SK-N-SH (cell line): ENCODE measurements around the gene GLA. TPM values are rescaled to one million over a fixed set of nuclear protein-coding genes. Genes with fewer than 3 reads are reported as not detected.

Experiments used
- CTCF ChIA-PET: fragments of 300-600, 350-600 bp; formaldehyde crosslinking; extraction: SDS; loops from one replicate; lab custom pipeline; 2021; lab: Yijun Ruan, JAX
- POLR2A ChIA-PET: fragments of 350-600 bp; sonication (Branson Sonifier 250); formaldehyde crosslinking; extraction: SDS; loops from one replicate; lab custom pipeline; 2020; ENCODE audit warnings: antibody characterized with exemption, inconsistent platforms; lab: Yijun Ruan, JAX
- DNase-seq: peaks from one replicate; pipeline ENCODE4 v3.0.0; 2012
- H2AFZ ChIP-seq: fragments of 200-600 bp; sonication (generic); 2 replicates; pipeline ENCODE4 v1.8.1; 2016; ENCODE audit warnings: antibody characterized with exemption, mild to moderate bottlenecking, low read depth
- H3F3A ChIP-seq: fragments of 200-600 bp; sonication (generic); replicated peaks from 2 replicates; pipeline ENCODE3; 2016; ENCODE audit warnings: antibody characterized with exemption, mild to moderate bottlenecking; ENCODE audit not compliant: insufficient read depth
- H3K27ac ChIP-seq, 2 experiments: fragments of 200-500 bp in 1 of 2; fragments of 200-600 bp in 1 of 2; sonication (Bioruptor generic) in 1 of 2; sonication (generic), shearing (Covaris generic) in 1 of 2; 2 replicates each; pipeline versions ENCODE4 v1.5.1 to v1.6.1; 2014 to 2016; ENCODE audit warnings: low read depth in 2 of 2, inconsistent platforms in 1 of 2, low read length in 1 of 2, mild to moderate bottlenecking in 1 of 2, mixed read lengths in 1 of 2
- H3K27me3 ChIP-seq: fragments of 200-600 bp; sonication (generic), shearing (Covaris generic); 2 replicates; pipeline ENCODE4 v1.6.1; 2016; ENCODE audit warnings: mixed run types; ENCODE audit not compliant: insufficient read depth
- H3K36me3 ChIP-seq, 2 experiments: fragments of 200-500 bp in 1 of 2; fragments of 200-600 bp in 1 of 2; sonication (Bioruptor generic) in 1 of 2; sonication (generic) in 1 of 2; replicated peaks in 1 of 2; 2 replicates each; pipeline versions ENCODE3 to v1.5.1; 2014 to 2016; ENCODE audit warnings: low read length in 1 of 2, mild to moderate bottlenecking in 1 of 2; ENCODE audit not compliant: insufficient read depth in 2 of 2, control insufficient read depth in 1 of 2
- H3K4me1 ChIP-seq, 2 experiments: fragments of 200-500 bp in 1 of 2; fragments of 200-600 bp in 1 of 2; sonication (Bioruptor generic) in 1 of 2; sonication (generic), shearing (Covaris generic) in 1 of 2; 2 replicates each; pipeline versions ENCODE4 v1.5.1 to v1.6.1; 2014 to 2016; ENCODE audit warnings: low read depth in 1 of 2, low read length in 1 of 2, mixed run types in 1 of 2; ENCODE audit not compliant: insufficient read depth in 2 of 2, control insufficient read depth in 1 of 2
- H3K4me2 ChIP-seq: fragments of 200-600 bp; sonication (generic), shearing (Covaris generic); 2 replicates; pipeline ENCODE4 v1.6.1; 2017; ENCODE audit warnings: mixed run types
- H3K4me3 ChIP-seq, 2 experiments: fragments of 200-500 bp in 1 of 2; fragments of 200-600 bp in 1 of 2; sonication (Bioruptor generic) in 1 of 2; sonication (generic), shearing (Covaris generic) in 1 of 2; 2 replicates each; pipeline versions ENCODE4 v1.5.1 to v1.8.1; 2014 to 2016; ENCODE audit warnings: low read depth in 2 of 2, inconsistent platforms in 1 of 2, low read length in 1 of 2, mild to moderate bottlenecking in 1 of 2, mixed read lengths in 1 of 2, moderate library complexity in 1 of 2
- H3K79me2 ChIP-seq: fragments of 200-600 bp; sonication (generic); 2 replicates; pipeline ENCODE4 v1.8.1; 2017; ENCODE audit warnings: mild to moderate bottlenecking; ENCODE audit not compliant: insufficient read depth
- H3K9ac ChIP-seq: fragments of 200-600 bp; sonication (generic); 2 replicates; pipeline ENCODE4 v1.6.1; 2017; ENCODE audit warnings: mixed run types
- H3K9me2 ChIP-seq: fragments of 200-600 bp; sonication (generic); 2 replicates; pipeline ENCODE4 v1.6.1; 2017; ENCODE audit warnings: mixed run types
- H3K9me3 ChIP-seq: fragments of 200-600 bp; sonication (generic); 2 replicates; pipeline ENCODE4 v1.6.1; 2017; ENCODE audit warnings: mixed run types, mild to moderate bottlenecking, moderate library complexity
- H4K20me1 ChIP-seq: fragments of 200-600 bp; sonication (generic); 2 replicates; pipeline ENCODE4 v1.6.1; 2017; ENCODE audit warnings: mild to moderate bottlenecking, mixed run types; ENCODE audit not compliant: insufficient read depth
- CHD2 ChIP-seq: fragments of 150-350 bp; IDR thresholded peaks from 2 replicates; pipeline ENCODE4 v1.6.1; 2018; ENCODE audit warnings: low read length; ENCODE audit not compliant: partially characterized antibody
- CTCF ChIP-seq: fragments of 200-600 bp; sonication (generic); IDR thresholded peaks from 2 replicates; pipeline ENCODE4 v1.6.1; 2017; ENCODE audit warnings: antibody characterized with exemption, mild to moderate bottlenecking, moderate library complexity
- EP300 ChIP-seq, 2 experiments: IDR thresholded peaks; 2 replicates each; pipeline versions ENCODE4 v1.4.0 to v1.6.1; 2012; ENCODE audit warnings: borderline replicate concordance in 1 of 2, low read depth in 1 of 2, low read length in 1 of 2
- FOXJ3 ChIP-seq: sonication (generic); formaldehyde crosslinking; IDR thresholded peaks from 2 replicates; pipeline ENCODE4 v1.5.1; 2020; ENCODE audit warnings: mild to moderate bottlenecking, missing genetic modification reagents
- GABPA ChIP-seq: IDR thresholded peaks from 2 replicates; pipeline ENCODE4 v1.4.0; 2012; ENCODE audit warnings: low read depth, mild to moderate bottlenecking
- JUND ChIP-seq: IDR thresholded peaks from 2 replicates; pipeline ENCODE4 v1.4.0; 2012
- MXI1 ChIP-seq: IDR thresholded peaks from 2 replicates; pipeline ENCODE4 v1.6.1; 2012; ENCODE audit warnings: mild to moderate bottlenecking, low read depth, low read length, improper control_type of control experiment
- NFIC ChIP-seq: IDR thresholded peaks from 2 replicates; pipeline ENCODE4 v1.4.0; 2012; ENCODE audit warnings: borderline replicate concordance
- NRF1 ChIP-seq: IDR thresholded peaks from 2 replicates; pipeline ENCODE4 v1.6.1; 2012; ENCODE audit warnings: low read depth, mild to moderate bottlenecking, low read length
- PBX3 ChIP-seq: IDR thresholded peaks from 2 replicates; pipeline ENCODE4; 2012
- POLR2AphosphoS5 ChIP-seq: IDR thresholded peaks from 2 replicates; pipeline ENCODE4 v1.6.1; 2012; ENCODE audit warnings: low read depth, low read length
- REST ChIP-seq: IDR thresholded peaks from 2 replicates; pipeline ENCODE4 v1.6.1; 2012; ENCODE audit warnings: mild to moderate bottlenecking, low read depth, low read length, moderate library complexity
- RFX5 ChIP-seq: IDR thresholded peaks from 2 replicates; pipeline ENCODE4 v1.6.1; 2012; ENCODE audit warnings: mild to moderate bottlenecking, improper control_type of control experiment, low read length
- TAF1 ChIP-seq: IDR thresholded peaks from 2 replicates; pipeline ENCODE4 v1.6.1; 2012; ENCODE audit warnings: low read depth, mild to moderate bottlenecking, low read length, moderate library complexity, borderline replicate concordance
- TCF12 ChIP-seq: IDR thresholded peaks from 2 replicates; pipeline ENCODE4 v1.4.0; 2012
- TEAD4 ChIP-seq: IDR thresholded peaks from 2 replicates; pipeline ENCODE4 v1.4.0; 2012; ENCODE audit warnings: mild to moderate bottlenecking, borderline replicate concordance; ENCODE audit not compliant: insufficient read depth
- YY1 ChIP-seq: IDR thresholded peaks from 2 replicates; pipeline ENCODE4 v1.4.0; 2012; ENCODE audit warnings: low read depth, mild to moderate bottlenecking
- ZBTB33 ChIP-seq: IDR thresholded peaks from 2 replicates; pipeline ENCODE4 v1.4.0; 2012; ENCODE audit warnings: low read depth, borderline replicate concordance
- WGBS: methylation state at CpG from one replicate; pipeline ENCODE4 v1.1.6; 2017; ENCODE audit warnings: low lambda C conversion rate; 5-methylcytosine and 5-hydroxymethylcytosine counted together
- polyA plus RNA-seq, 3 experiments: library from polyadenylated mRNA; depleted of rRNA; stranded (reverse); fragments of >200 nt; gene quantifications; 2 replicates each; pipeline ENCODE4 v1.2.3, GENCODE V29; 2012
- TF ChIP-seq, protein P1 (sequence below): IDR thresholded peaks from 2 replicates; pipeline ENCODE4 v1.4.0; 2012; ENCODE audit warnings: low read depth, borderline replicate concordance
- TF ChIP-seq, protein P2 (sequence below): IDR thresholded peaks from 2 replicates; pipeline ENCODE4 v1.4.0; 2012; ENCODE audit warnings: low read depth

The GLA gene
- polyA plus RNA-seq, 1 of the 3 experiments (the other 2 are of a cell fraction): 20.4 TPM

GRCh38 chrX:101348452-101349192 is 59.1 kb downstream of the GLA start, which contains the start of gene TIMM8A (continued):
- TF ChIP-seq EP300 (IDR thresholded peaks at IDR 0.05; ENCODE audit: borderline replicate concordance in 1 of 2, low read depth in 1 of 2, low read length in 1 of 2) (no peak), NFIC (peak; percentile 52; the same call in 1 of the 2 replicates), JUND (no peak), ZBTB33 (no peak), CTCF (no peak), NRF1 (peak; percentile 67), POLR2AphosphoS5 (peak; percentile 71; the same call in 1 of the 2 replicates)

DNA sequence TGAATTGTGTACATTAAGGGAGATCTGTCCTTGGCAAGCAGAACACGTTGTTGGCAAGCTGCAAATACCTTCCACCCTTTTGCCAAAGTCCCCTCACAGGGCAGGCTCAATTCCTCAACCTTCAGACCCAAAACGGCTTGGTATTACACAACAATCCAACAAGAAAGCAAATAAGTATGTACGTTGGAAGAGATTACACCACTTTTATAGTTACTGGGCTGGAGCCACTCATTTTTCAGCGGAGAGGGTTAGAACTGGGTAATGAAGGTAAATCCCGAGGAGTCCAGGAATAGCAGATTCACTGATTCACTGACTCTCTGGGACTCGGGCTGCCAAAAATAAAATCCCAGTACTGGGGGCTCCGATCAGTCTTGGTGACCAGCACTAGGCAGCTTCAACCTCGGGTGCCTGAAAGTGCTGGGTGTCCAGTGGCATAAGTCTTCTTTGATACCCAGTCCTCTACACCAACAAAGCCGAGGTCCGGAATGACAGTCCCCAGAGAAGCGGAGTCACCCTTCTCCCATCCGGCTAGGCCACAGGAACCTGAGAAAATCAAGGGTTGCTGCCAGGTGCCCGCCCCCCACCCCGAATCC is 59.8 kb downstream of the GLA start:
- Histone ChIP-seq H3K27ac (peak overlapping the region; percentile 71 to 81), H3K9ac (peak overlapping the region; percentile 85), H3K9me2 (no peaks in the 10 kb centered on the region), H3K36me3 (peaks cover 5 to 7% of the 10 kb centered on the region in 2 experiments), H2AFZ (peak overlapping the region; percentile 80; the same call in 1 of the 2 replicates), H3F3A (no peaks in the 10 kb centered on the region), H3K4me3 (peak overlapping the region; percentile 60 to 82), H3K9me3 (no peaks in the 10 kb centered on the region), H3K4me1 (no peaks in the 10 kb centered on the region), H3K27me3 (peaks cover 12% of the 10 kb centered on the region; the same call in 1 of the 2 replicates), H3K4me2 (peak overlapping the region; percentile 80), H3K79me2 (peaks cover 38% of the 10 kb centered on the region), H4K20me1 (no peaks in the 10 kb centered on the region)
- WGBS: 5% methylated on average over 14 of the region's 14 CpGs
- DNase-seq: peak; percentile 46
- ChIA-PET CTCF (interaction anchor here (2.4 kb wide), 1 partner anchor 43 kb away, joined by 12 read pairs; the partner anchor contains the start of gene RPL36A), POLR2A (interaction anchor here (2.1 kb wide), 1 partner anchor 43 kb away, joined by 15 read pairs; the partner anchor contains the start of gene RPL36A)
- TF ChIP-seq MXI1 (no peak), REST (no peak), TCF12 (no peak), PBX3 (no peak), JUND (no peak), CHD2 (no peak), TEAD4 (no peak), YY1 (no peak), FOXJ3 (CRISPR knock-in tag) (no peak), GABPA (no peak), TAF1 (no peak), NFIC (no peak), POLR2AphosphoS5 (no peak), RFX5 (no peak)
- TF ChIP-seq, protein P1, sequence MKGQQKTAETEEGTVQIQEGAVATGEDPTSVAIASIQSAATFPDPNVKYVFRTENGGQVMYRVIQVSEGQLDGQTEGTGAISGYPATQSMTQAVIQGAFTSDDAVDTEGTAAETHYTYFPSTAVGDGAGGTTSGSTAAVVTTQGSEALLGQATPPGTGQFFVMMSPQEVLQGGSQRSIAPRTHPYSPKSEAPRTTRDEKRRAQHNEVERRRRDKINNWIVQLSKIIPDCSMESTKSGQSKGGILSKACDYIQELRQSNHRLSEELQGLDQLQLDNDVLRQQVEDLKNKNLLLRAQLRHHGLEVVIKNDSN: no peak
- TF ChIP-seq, protein P2, sequence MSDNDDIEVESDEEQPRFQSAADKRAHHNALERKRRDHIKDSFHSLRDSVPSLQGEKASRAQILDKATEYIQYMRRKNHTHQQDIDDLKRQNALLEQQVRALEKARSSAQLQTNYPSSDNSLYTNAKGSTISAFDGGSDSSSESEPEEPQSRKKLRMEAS: no peak
